PFSK-1 (cell line): ENCODE measurements around the gene CD48.

Experiments
- FOXP2 ChIP-seq: optimal IDR thresholded peaks from 2 replicates; pipeline ENCODE3; 2011; ENCODE audit warnings: borderline replicate concordance, control low read depth, inconsistent platforms; ENCODE audit not compliant: insufficient read depth; ENCODE audit errors: extremely low read length, extremely low read depth
- POLR2AphosphoS5 ChIP-seq: IDR thresholded peaks from 2 replicates; pipeline ENCODE4 v1.6.1; 2012; ENCODE audit warnings: low read depth, mild to moderate bottlenecking, control low read depth, low read length, moderate library complexity
- REST ChIP-seq, 2 experiments: IDR thresholded peaks; 2 replicates each; pipeline versions ENCODE4 v1.6.1 to v1.8.0; 2011 to 2012; ENCODE audit warnings: low read depth in 2 of 2, low read length in 2 of 2, control low read depth in 1 of 2, inconsistent platforms in 1 of 2, mild to moderate bottlenecking in 1 of 2, moderate library complexity in 1 of 2; ENCODE audit not compliant: insufficient read depth in 1 of 2
- SIN3A ChIP-seq: IDR thresholded peaks from 2 replicates; pipeline ENCODE4 v1.6.1; 2012; ENCODE audit warnings: mild to moderate bottlenecking, low read length, moderate library complexity, borderline replicate concordance; ENCODE audit not compliant: insufficient read depth
- TAF1 ChIP-seq: IDR thresholded peaks from 2 replicates; pipeline ENCODE4 v1.6.1; 2012; ENCODE audit warnings: low read length, control low read depth, borderline replicate concordance; ENCODE audit not compliant: insufficient read depth

CD48 gene

GRCh38 chr1:160742428-160743127 lies 31.0 kb upstream of the CD48 start:
- TF ChIP-seq SIN3A = no peak
- TF ChIP-seq POLR2AphosphoS5 = no peak
- TF ChIP-seq FOXP2 = no peak
- no peak for TF ChIP-seq TAF1
- TF ChIP-seq REST (IDR thresholded peaks at IDR 0.05; ENCODE audit: insufficient read depth in 1 of 2, low read depth in 2 of 2, low read length in 2 of 2) = no peak

GRCh38 chr1:160741612-160742348 lies 30.2 kb upstream of the CD48 start:
- no peak for TF ChIP-seq REST (IDR thresholded peaks at IDR 0.05; ENCODE audit: insufficient read depth in 1 of 2, low read depth in 2 of 2, low read length in 2 of 2)
- TF ChIP-seq POLR2AphosphoS5 = no peak
- no peak for TF ChIP-seq SIN3A

GRCh38 chr1:160741092-160741501 lies 29.5 kb upstream of the CD48 start:
- TF ChIP-seq POLR2AphosphoS5 = no peak
- no peak for TF ChIP-seq FOXP2
- no peak for TF ChIP-seq REST (IDR thresholded peaks at IDR 0.05; ENCODE audit: insufficient read depth in 1 of 2, low read depth in 2 of 2, low read length in 2 of 2)
- TF ChIP-seq TAF1 = no peak

GRCh38 chr1:160740133-160740688 lies 28.6 kb upstream of the CD48 start:
- no peak for TF ChIP-seq POLR2AphosphoS5
- no peak for TF ChIP-seq FOXP2
- no peak for TF ChIP-seq TAF1
- TF ChIP-seq SIN3A = no peak
- TF ChIP-seq REST (IDR thresholded peaks at IDR 0.05; ENCODE audit: insufficient read depth in 1 of 2, low read depth in 2 of 2, low read length in 2 of 2) = no peak
